Fibroblast of mammary gland (primary cell): ENCODE results near the gene RGL1.
A peak's percentile ranks its signal among the peaks of the same experiment; 100 is the strongest.

ENCODE experiments used
- DNase-seq: peaks from one replicate; pipeline ENCODE4 v3.0.0-alpha.2; 2010; ENCODE audit warnings: low read depth
- H3K4me3 ChIP-seq: 2 replicates; pipeline ENCODE4 v1.5.1; 2011; ENCODE audit warnings: low read depth, mild to moderate bottlenecking, low read length, moderate library complexity; ENCODE audit not compliant: control insufficient read depth
- CTCF ChIP-seq: conservative IDR thresholded peaks from 2 replicates; pipeline ENCODE4 v1.5.1; 2011; ENCODE audit warnings: low read depth, low read length, inconsistent platforms; ENCODE audit not compliant: control insufficient read depth, insufficient read depth

Gene RGL1

GRCh38 chr1:183840140-183840539, 35.2 kb downstream of the RGL1 start:
- H3K4me3 ChIP-seq = no peak overlapping the region
- DNase-seq = peak; percentile 77
- no peak for TF ChIP-seq CTCF

GRCh38 chr1:183841550-183841949, 36.6 kb downstream of the RGL1 start:
- peak; percentile 65 for DNase-seq
- TF ChIP-seq CTCF = no peak
- no peak overlapping the region for H3K4me3 ChIP-seq

- no peak overlapping the region for H3K4me3 ChIP-seq
- peak; percentile 98 for DNase-seq
- no peak for TF ChIP-seq CTCF
These were observed 37.3 kb downstream of the RGL1 start for GRCh38 chr1:183841950-183842794.

GRCh38 chr1:183842795-183843144, 37.9 kb downstream of the RGL1 start:
- no peak for TF ChIP-seq CTCF
- DNase-seq = no peak
- H3K4me3 ChIP-seq = no peak overlapping the region

GRCh38 chr1:183844806-183845205, 39.9 kb downstream of the RGL1 start:
- DNase-seq = no peak
- TF ChIP-seq CTCF = no peak
- H3K4me3 ChIP-seq = no peak overlapping the region

GRCh38 chr1:183845681-183846080, 40.8 kb downstream of the RGL1 start:
- no peak for TF ChIP-seq CTCF
- H3K4me3 ChIP-seq = no peak overlapping the region
- peak; percentile 49 for DNase-seq
